ENCODE measurements around the gene TPO.

Gene TPO

DNA sequence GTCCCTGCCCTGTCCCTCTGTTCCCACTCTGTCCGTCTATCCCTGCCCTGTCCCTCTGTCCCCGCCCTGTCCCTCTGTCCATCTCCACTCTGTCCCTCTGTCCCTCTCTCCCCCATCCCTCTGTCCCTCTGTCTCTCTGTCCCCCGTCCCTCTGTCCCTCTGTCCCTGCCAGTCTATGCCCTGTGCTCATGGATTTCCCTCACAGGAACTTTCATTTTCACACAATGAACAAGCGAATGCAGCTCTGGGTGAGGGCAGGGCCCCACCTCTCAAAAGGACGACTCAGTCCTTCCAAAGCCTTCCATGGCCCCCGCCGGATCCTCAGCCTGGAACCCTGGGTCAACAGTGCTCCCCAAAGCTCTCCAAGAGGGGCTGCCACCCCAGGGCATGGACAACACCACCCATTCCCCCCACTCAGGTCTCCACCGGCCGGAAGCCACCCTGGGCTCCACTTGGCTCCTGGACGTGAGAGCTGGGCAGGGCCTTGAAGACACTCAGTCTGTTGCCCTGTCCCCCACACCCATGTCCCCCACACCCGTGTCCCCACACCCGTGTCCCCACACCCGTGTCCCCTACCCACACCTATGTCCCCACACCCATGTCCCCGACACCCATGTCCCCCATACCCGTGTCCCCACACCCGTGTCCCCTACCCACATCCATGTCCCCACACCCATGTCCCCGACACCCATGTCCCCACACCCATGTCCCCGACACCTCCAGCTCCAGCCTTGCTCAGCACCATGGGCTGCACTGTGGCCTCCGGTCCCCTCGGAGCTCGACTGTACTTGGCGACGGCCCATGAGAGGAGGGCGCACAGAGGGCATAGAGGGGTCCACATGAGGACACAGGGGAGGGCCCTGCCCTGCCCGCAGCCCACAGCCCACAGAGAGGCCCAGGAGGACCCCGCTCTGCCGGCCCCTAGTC lies 175.1 kb downstream of the TPO start:
- DNase-seq: no peak

- no peak for DNase-seq
These were observed 175.8 kb downstream of the TPO start for GRCh38 chr2:1588978-1589621.

DNA sequence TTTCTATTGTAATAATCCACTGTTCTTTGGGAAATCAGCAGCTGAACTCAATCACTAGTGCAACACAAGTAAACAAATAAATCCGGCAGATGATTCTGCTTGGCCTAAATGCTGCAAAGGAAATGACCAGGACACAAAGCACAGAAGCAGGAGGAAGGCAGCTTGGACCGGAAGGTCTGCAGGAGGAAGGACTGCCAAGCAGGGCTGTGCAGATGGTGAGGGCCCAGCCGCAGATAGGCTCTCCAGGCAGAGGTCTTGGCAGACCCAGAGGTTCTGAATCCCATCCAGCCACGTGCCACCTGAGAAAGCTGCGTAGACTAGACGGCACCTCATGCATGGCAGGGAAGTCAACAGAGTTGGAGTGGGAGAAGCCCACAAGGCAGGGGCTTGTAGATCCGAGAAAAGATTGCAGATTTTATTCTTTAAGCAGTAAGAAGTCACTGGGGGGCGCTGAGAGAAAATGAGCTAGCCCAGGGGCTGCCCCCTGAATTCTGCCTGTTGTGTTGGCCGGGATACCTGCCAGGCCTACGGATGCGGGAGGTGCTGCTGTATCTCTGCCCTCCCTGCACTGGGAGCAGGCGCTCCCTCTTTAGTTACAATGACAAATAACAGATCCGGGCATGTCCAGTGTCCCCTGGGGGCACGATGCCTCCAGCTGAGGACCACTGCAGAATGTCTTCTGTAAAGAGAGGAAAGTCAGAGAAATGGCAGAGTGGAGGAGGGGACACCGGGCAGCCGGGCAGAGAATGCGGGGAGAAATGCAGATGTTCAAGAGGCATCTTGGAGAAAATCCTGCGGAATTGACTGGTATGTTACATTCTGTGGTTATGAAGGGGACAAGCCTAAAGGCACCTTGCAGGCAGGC lies 177.6 kb downstream of the TPO start:
- DNase-seq: no peak

DNA sequence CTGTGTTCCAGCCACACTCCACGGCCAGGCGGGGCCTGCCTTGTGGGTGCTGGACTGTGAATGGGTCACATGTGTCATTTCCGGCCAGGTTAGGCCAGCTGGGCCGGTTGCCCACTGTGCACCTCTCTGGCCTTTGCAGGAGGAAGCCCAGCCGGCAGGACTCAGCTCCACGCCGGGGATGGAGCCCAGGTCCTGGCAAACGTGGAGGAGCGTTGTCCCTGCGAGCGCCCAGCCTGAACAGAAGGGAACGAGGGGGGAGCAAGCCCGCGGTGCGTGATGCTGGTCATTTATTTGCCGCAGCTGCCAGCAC lies 178.2 kb downstream of the TPO start:
- no peak for DNase-seq

All from SHP77 (cell line).